BJ (cell line): ENCODE results near the gene HECW1. TPM values are rescaled to one million over a fixed set of nuclear protein-coding genes. Genes with fewer than 3 reads are reported as not detected.

Experiments
- CTCF ChIA-PET: fragments of 350-600 bp; formaldehyde crosslinking; extraction: SDS; loops from one replicate; lab custom pipeline; 2021; ENCODE audit warnings: antibody characterized with exemption, inconsistent platforms; lab: Yijun Ruan, JAX
- POLR2A ChIA-PET: fragments of 300-600 bp; sonication (Branson Sonifier 250); formaldehyde crosslinking; extraction: SDS; loops from one replicate; lab custom pipeline; 2021; ENCODE audit warnings: antibody characterized with exemption; lab: Charles Lee
- DNase-seq: peaks from one replicate; pipeline ENCODE4 v3.0.0-alpha.2; 2011; ENCODE audit warnings: low read depth
- H3K27me3 ChIP-seq: 2 replicates; pipeline ENCODE4 v1.6.0; 2011; ENCODE audit warnings: low read length; ENCODE audit not compliant: control insufficient read depth, insufficient read depth
- H3K36me3 ChIP-seq: 2 replicates; pipeline ENCODE4 v1.5.1; 2011; ENCODE audit warnings: low read length; ENCODE audit not compliant: control insufficient read depth, insufficient read depth
- H3K4me3 ChIP-seq: 2 replicates; pipeline ENCODE4 v1.5.1; 2011; ENCODE audit warnings: low read depth, mild to moderate bottlenecking, control low read depth, low read length
- CTCF ChIP-seq: IDR thresholded peaks from 2 replicates; pipeline ENCODE4 v1.5.1; 2011; ENCODE audit warnings: low read depth, mild to moderate bottlenecking, control low read depth, inconsistent platforms, low read length, moderate library complexity; ENCODE audit not compliant: insufficient read depth
- polyA plus RNA-seq: library from polyadenylated mRNA; depleted of rRNA; stranded (reverse); fragments of >200 nt; gene quantifications from 2 replicates; pipeline ENCODE4 v1.2.3, GENCODE V29; 2011

HECW1 gene
- polyA plus RNA-seq, 1 experiment: 2.9 TPM

GRCh38 chr7:43164757-43165156 is 52.3 kb downstream of the HECW1 start:
- no peak for TF ChIP-seq CTCF
- H3K27me3 ChIP-seq: no peaks in the 10 kb centered on the region
- H3K4me3 ChIP-seq: no peak overlapping the region
- no peaks in the 10 kb centered on the region for H3K36me3 ChIP-seq
- POLR2A ChIA-PET: no interaction called here
- CTCF ChIA-PET: interaction anchor here (0.6 kb wide), 1 partner anchor 89 kb away, joined by 3 read pairs; no protein-coding TSS in a partner anchor
- peak; percentile 89 for DNase-seq

- TF ChIP-seq CTCF: no peak
- DNase-seq: no peak
- CTCF ChIA-PET: no interaction called here
- Histone ChIP-seq H3K36me3 (no peaks in the 10 kb centered on the region), H3K4me3 (no peak overlapping the region), H3K27me3 (no peaks in the 10 kb centered on the region)
- POLR2A ChIA-PET: no interaction called here
Measured at GRCh38 chr7:43166686-43167085, 54.2 kb downstream of the HECW1 start.

- POLR2A ChIA-PET: no interaction called here
- H3K4me3 ChIP-seq: no peak overlapping the region
- no peak for DNase-seq
- H3K27me3 ChIP-seq: no peaks in the 10 kb centered on the region
- CTCF ChIA-PET: no interaction called here
- TF ChIP-seq CTCF: no peak
- no peaks in the 10 kb centered on the region for H3K36me3 ChIP-seq
Measured at GRCh38 chr7:43169076-43169475, 56.6 kb downstream of the HECW1 start.

- DNase-seq: no peak
- H3K27me3 ChIP-seq: no peaks in the 10 kb centered on the region
- ChIA-PET CTCF (interaction anchor here (0.7 kb wide), 1 partner anchor 24 kb away, joined by 3 read pairs; no protein-coding TSS in a partner anchor), POLR2A (no interaction called here)
- H3K36me3 ChIP-seq: no peaks in the 10 kb centered on the region
- no peak overlapping the region for H3K4me3 ChIP-seq
- no peak for TF ChIP-seq CTCF
Measured at GRCh38 chr7:43170571-43170970, 58.1 kb downstream of the HECW1 start.

GRCh38 chr7:43175570-43176200 is 63.2 kb downstream of the HECW1 start:
- H3K4me3 ChIP-seq: no peak overlapping the region
- CTCF ChIA-PET: interaction anchor here (0.8 kb wide), 1 partner anchor 86 kb away, joined by 3 read pairs; no protein-coding TSS in a partner anchor
- POLR2A ChIA-PET: no interaction called here

More at GRCh38 chr7:43175570-43176200, 63.2 kb downstream of the HECW1 start:
- no peak for DNase-seq
- Histone ChIP-seq H3K36me3 (no peaks in the 10 kb centered on the region), H3K27me3 (no peaks in the 10 kb centered on the region)
- no peak for TF ChIP-seq CTCF
